ENCODE data around the gene TMEM37.

The TMEM37 gene

GRCh38 chr2:119461811-119462210 is 30.2 kb downstream of the TMEM37 start:
- no peak for DNase-seq

GRCh38 chr2:119462574-119462973 is 30.9 kb downstream of the TMEM37 start:
- no peak for DNase-seq

GRCh38 chr2:119463136-119463535 is 31.5 kb downstream of the TMEM37 start:
- no peak for DNase-seq

- no peak for DNase-seq
These were observed 32.3 kb downstream of the TMEM37 start for GRCh38 chr2:119463990-119464389.

GRCh38 chr2:119464981-119465380 is 33.3 kb downstream of the TMEM37 start:
- DNase-seq = no peak

- no peak for DNase-seq
These were observed 34.0 kb downstream of the TMEM37 start for GRCh38 chr2:119465687-119466086.

- DNase-seq = no peak
These were observed 34.7 kb downstream of the TMEM37 start for GRCh38 chr2:119466373-119466772.

- no peak for DNase-seq
These were observed 36.7 kb downstream of the TMEM37 start for GRCh38 chr2:119468154-119468955.

- no peak for DNase-seq
These were observed 37.5 kb downstream of the TMEM37 start for GRCh38 chr2:119469131-119469530.

- DNase-seq = peak; percentile 18
These were observed 38.1 kb downstream of the TMEM37 start for GRCh38 chr2:119469661-119470297.

- no peak for DNase-seq
These were observed 41.1 kb downstream of the TMEM37 start for GRCh38 chr2:119472749-119473148.

- DNase-seq = no peak
These were observed 42.1 kb downstream of the TMEM37 start for GRCh38 chr2:119473621-119474370.

- DNase-seq = no peak
These were observed 42.9 kb downstream of the TMEM37 start for GRCh38 chr2:119474371-119475224.

GRCh38 chr2:119475225-119475856 is 43.7 kb downstream of the TMEM37 start:
- no peak for DNase-seq

GRCh38 chr2:119475857-119476244 is 44.2 kb downstream of the TMEM37 start:
- DNase-seq = no peak

- DNase-seq = peak; percentile 38
These were observed 44.9 kb downstream of the TMEM37 start for GRCh38 chr2:119476301-119477112.

- no peak for DNase-seq
These were observed 45.5 kb downstream of the TMEM37 start for GRCh38 chr2:119477113-119477505.

GRCh38 chr2:119478188-119478977 is 46.7 kb downstream of the TMEM37 start:
- DNase-seq = no peak

- DNase-seq = no peak
These were observed 47.3 kb downstream of the TMEM37 start for GRCh38 chr2:119478978-119479295.

- no peak for DNase-seq
These were observed 48.5 kb downstream of the TMEM37 start for GRCh38 chr2:119480184-119480583.

- no peak for DNase-seq
These were observed 49.1 kb downstream of the TMEM37 start for GRCh38 chr2:119480718-119481142.

All from NCI-H1105 treated with DMSO at 0.1 percent for 48 hours (cell line).